WTC11 (cell line): ENCODE results near the gene EDIL3.

ENCODE experiments used
- ATF1 ChIP-seq: sonication (generic); formaldehyde crosslinking; IDR thresholded peaks from 2 replicates; pipeline ENCODE4 v1.8.1; 2023; ENCODE audit warnings: mild to moderate bottlenecking, moderate library complexity, missing genetic modification reagents
- ATF2 ChIP-seq: sonication (generic); formaldehyde crosslinking; IDR thresholded peaks from 2 replicates; pipeline ENCODE4 v1.8.1; 2022; ENCODE audit warnings: low read depth, missing genetic modification reagents, borderline replicate concordance
- CTCF ChIP-seq: fragments of 200-600 bp; IDR thresholded peaks from 2 replicates; pipeline ENCODE4 v1.8.0; 2022; ENCODE audit warnings: antibody characterized with exemption
- FOXP4 ChIP-seq: sonication (generic); formaldehyde crosslinking; IDR thresholded peaks from 2 replicates; pipeline ENCODE4 v1.8.0; 2022; ENCODE audit warnings: mild to moderate bottlenecking, missing genetic modification reagents
- IRF1 ChIP-seq: sonication (generic); formaldehyde crosslinking; IDR thresholded peaks from 2 replicates; pipeline ENCODE4 v1.8.0; 2023; ENCODE audit warnings: missing genetic modification reagents

- TF ChIP-seq CTCF: no peak
- no peak for TF ChIP-seq IRF1
- no peak for TF ChIP-seq FOXP4 (CRISPR knock-in tag)
- no peak for TF ChIP-seq ATF2
- TF ChIP-seq ATF1 (CRISPR knock-in tag): no peak
Observed at GRCh38 chr5:84430863-84431663, 46.4 kb upstream of the EDIL3 start.
